ENCODE results near the gene DQX1. TPM values are rescaled to one million over a fixed set of nuclear protein-coding genes. Genes with fewer than 3 reads are reported as not detected.
"Not testable (repeated sequence)": the region's sequence is repeated elsewhere in the genome, so short reads cannot be mapped to it uniquely, and the experiment has no call there.

Gene DQX1
- total RNA-seq, 1 donor from 2014 or later: 0.65 TPM

DNA sequence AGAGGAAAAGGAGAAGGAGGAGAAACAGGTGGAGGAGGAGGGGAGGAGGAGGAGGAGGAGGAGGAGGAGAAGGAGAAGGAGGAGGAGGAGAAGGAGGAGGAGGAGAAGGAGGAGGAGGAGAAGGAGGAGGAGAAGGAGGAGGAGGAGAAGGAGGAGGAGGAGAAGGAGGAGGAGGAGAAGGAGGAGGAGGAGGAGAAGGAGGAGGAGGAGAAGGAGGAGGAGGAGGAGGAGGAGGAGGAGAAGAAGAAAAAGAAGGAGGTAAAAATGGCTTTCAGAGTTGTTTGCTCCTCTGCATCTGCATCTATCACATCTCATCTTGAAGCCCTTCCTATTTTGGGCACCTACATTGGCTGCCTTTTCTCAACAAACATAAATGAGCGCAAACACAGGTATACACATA lies 35.0 kb upstream of the DQX1 start:
- intact Hi-C loops (cut with micrococcal nuclease); H3K27ac Mint-ChIP-seq; H3K9me3 Mint-ChIP-seq; H3K27me3 Mint-ChIP-seq (ENCODE audit: insufficient read depth); DNase-seq (ENCODE audit: low spot score); H3K4me3 Mint-ChIP-seq: not testable (repeated sequence)
- Mint-ChIP-seq H3K36me3 (ENCODE audit: low read depth) (peaks cover 15% of the 10 kb centered on the region), H3K4me1 (ENCODE audit: low read depth) (peaks cover 60% of the 10 kb centered on the region)

- Mint-ChIP-seq H3K36me3 (ENCODE audit: low read depth) (peaks cover 15% of the 10 kb centered on the region), H3K27me3 (ENCODE audit: insufficient read depth) (peaks cover 2% of the 10 kb centered on the region), H3K27ac (no peak overlapping the region), H3K9me3 (no peaks in the 10 kb centered on the region), H3K4me3 (peak overlapping the region; percentile 24), H3K4me1 (ENCODE audit: low read depth) (peaks cover 57% of the 10 kb centered on the region)
- no peak for DNase-seq (ENCODE audit: low spot score)
- intact Hi-C loops (cut with micrococcal nuclease): no loop called here
Observed at GRCh38 chr2:74560591-74560990, 34.6 kb upstream of the DQX1 start.

- H3K4me3 Mint-ChIP-seq: no peak overlapping the region
- no peaks in the 10 kb centered on the region for H3K9me3 Mint-ChIP-seq
- no peak for DNase-seq (ENCODE audit: low spot score)
- H3K36me3 Mint-ChIP-seq (ENCODE audit: low read depth): peaks cover 15% of the 10 kb centered on the region
- H3K4me1 Mint-ChIP-seq (ENCODE audit: low read depth): peaks cover 55% of the 10 kb centered on the region
- no peak overlapping the region for H3K27ac Mint-ChIP-seq
- intact Hi-C loops (cut with micrococcal nuclease): no loop called here
- peaks cover 2% of the 10 kb centered on the region for H3K27me3 Mint-ChIP-seq (ENCODE audit: insufficient read depth)
Observed at GRCh38 chr2:74559912-74560311, 33.9 kb upstream of the DQX1 start.

DNA sequence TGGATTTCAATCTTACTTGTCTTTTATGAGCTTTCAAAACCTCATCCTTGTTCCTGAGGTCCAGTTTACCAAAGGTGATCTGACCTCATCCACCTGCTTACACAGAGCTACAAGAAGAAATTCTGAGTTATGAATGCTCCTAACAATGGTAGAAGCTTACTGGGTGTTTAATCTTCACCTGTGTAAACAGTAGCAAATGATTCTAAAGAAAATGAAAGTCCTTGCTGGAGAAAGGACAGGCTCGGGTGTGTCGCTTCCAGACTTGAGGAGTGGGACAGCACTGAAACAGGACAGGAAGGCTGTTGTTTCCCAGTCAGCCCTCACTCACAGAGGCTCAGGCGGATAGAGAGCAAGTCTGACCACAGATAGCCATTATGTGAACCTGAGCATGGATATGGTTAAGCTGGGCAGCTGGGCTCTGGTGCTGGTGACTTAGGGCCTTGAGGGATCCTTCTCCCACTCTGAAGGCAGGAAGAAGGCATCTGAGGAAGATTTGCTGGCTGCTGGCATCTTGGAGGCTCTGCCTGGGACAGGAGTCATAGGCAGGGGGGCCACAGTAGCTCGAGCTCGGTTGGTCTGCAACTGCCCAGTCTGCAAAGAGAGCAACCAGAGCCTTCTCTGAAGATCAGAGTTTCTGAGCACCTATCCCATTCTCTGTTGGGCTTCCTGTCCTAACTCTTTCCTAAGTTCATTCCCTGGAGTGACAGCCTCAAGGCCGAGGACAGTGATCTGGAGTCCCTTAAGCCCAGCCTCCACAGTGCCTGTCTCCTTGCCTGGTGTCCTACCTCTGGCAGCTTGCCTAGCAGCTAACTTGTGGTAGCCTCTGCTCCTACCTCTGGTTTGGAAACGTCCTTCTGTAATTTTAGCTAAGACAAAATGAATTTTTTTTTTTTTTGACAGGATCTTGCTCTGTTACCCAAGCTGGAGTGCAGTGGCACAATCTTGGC lies 32.5 kb upstream of the DQX1 start:
- Mint-ChIP-seq H3K27me3 (ENCODE audit: insufficient read depth) (peaks cover 4% of the 10 kb centered on the region), H3K9me3 (no peaks in the 10 kb centered on the region), H3K4me1 (ENCODE audit: low read depth) (peaks cover 46% of the 10 kb centered on the region), H3K36me3 (ENCODE audit: low read depth) (peaks cover 15% of the 10 kb centered on the region), H3K27ac (no peak overlapping the region), H3K4me3 (no peak overlapping the region)
- intact Hi-C loops (cut with micrococcal nuclease): no loop called here
- no peak for DNase-seq (ENCODE audit: low spot score)

DNA sequence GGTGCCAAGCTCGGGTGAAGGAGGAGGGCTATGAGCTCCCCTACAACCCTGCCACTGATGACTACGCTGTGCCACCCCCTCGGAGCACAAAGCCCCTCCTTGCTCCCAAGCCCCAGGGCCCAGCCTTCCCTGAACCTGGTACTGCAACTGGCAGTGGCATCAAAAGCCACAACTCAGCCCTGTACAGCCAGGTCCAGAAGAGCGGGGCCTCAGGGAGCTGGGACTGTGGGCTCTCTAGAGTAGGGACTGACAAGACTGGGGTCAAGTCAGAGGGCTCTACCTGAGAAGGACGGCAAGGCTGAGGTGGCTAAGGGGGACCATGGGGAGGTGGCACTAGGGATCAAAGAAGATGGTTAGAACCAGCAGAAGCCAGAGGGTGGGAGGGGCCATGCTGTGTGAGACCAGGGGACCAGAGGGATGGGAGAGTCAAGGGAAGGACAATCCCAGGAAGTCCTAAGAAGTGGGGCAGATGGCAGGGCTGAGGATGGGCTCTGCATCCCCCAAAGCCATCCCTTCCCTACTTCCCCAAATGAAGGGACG lies 30.9 kb upstream of the DQX1 start:
- peaks cover 43% of the 10 kb centered on the region for H3K4me1 Mint-ChIP-seq (ENCODE audit: low read depth)
- H3K36me3 Mint-ChIP-seq (ENCODE audit: low read depth): peaks cover 13% of the 10 kb centered on the region
- no peak for DNase-seq (ENCODE audit: low spot score)
- peak overlapping the region; percentile 95 for H3K4me3 Mint-ChIP-seq
- intact Hi-C loops (cut with micrococcal nuclease): no loop called here
- no peaks in the 10 kb centered on the region for H3K9me3 Mint-ChIP-seq
- H3K27ac Mint-ChIP-seq: no peak overlapping the region
- H3K27me3 Mint-ChIP-seq (ENCODE audit: insufficient read depth): peaks cover 4% of the 10 kb centered on the region

DNA sequence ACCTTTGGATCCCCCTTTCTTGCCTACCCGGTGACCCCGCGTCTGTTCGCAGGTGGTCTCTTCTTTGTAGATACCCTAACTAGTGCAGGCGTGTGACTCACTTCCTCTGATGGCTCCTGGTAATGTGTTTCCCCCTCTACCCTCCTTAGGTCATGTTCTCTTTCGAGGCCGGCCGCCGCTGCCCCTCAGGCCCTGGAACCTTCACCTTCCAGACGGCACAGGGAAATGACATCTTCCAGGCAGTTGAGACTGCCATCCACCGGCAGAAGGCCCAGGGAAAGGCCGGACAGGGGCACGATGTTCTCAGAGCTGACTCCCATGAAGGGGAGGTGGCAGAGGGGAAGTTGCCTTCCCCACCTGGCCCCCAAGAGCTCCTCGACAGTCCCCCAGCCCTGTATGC lies 30.1 kb upstream of the DQX1 start:
- peak overlapping the region; percentile 95 for H3K4me3 Mint-ChIP-seq
- peaks cover 9% of the 10 kb centered on the region for H3K27me3 Mint-ChIP-seq (ENCODE audit: insufficient read depth)
- H3K36me3 Mint-ChIP-seq (ENCODE audit: low read depth): peaks cover 13% of the 10 kb centered on the region
- intact Hi-C loops (cut with micrococcal nuclease): no loop called here
- H3K9me3 Mint-ChIP-seq: no peaks in the 10 kb centered on the region
- H3K4me1 Mint-ChIP-seq (ENCODE audit: low read depth): peaks cover 35% of the 10 kb centered on the region
- H3K27ac Mint-ChIP-seq: peak overlapping the region; percentile 69
- DNase-seq (ENCODE audit: low spot score): no peak

DNA sequence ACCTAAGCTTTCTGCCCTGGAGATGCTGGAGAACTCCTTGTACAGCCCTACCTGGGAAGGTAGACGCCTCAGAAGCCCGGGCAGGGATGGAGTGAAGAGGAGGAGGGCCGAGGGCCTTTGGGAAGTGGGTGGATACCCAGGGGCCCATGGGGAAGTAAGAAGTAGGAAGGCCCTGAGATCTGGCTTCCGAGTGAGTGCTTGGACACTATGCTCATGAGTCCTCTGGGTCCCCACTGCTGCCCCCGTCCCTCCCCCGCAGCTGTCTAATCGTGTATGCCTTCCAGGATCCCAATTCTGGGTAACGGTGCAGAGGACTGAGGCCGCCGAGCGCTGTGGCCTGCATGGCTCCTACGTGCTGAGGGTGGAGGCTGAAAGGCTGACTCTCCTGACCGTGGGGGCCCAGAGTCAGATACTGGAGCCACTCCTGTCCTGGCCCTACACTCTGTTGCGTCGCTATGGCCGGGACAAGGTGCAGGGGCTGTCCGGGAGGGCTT lies 29.6 kb upstream of the DQX1 start:
- peaks cover 13% of the 10 kb centered on the region for H3K36me3 Mint-ChIP-seq (ENCODE audit: low read depth)
- no peak for DNase-seq (ENCODE audit: low spot score)
- H3K4me3 Mint-ChIP-seq: peak overlapping the region; percentile 95
- H3K27ac Mint-ChIP-seq: peak overlapping the region; percentile 96
- H3K27me3 Mint-ChIP-seq (ENCODE audit: insufficient read depth): peaks cover 9% of the 10 kb centered on the region
- no peaks in the 10 kb centered on the region for H3K9me3 Mint-ChIP-seq
- peaks cover 33% of the 10 kb centered on the region for H3K4me1 Mint-ChIP-seq (ENCODE audit: low read depth)
- intact Hi-C loops (cut with micrococcal nuclease): loop anchor here (1.0 kb wide), 3 partner anchors 11 to 32 kb away; no protein-coding TSS in a partner anchor

- H3K9me3 Mint-ChIP-seq: no peaks in the 10 kb centered on the region
- peaks cover 11% of the 10 kb centered on the region for H3K27me3 Mint-ChIP-seq (ENCODE audit: insufficient read depth)
- peak; percentile 39 for DNase-seq (ENCODE audit: low spot score)
- peak overlapping the region; percentile 95 for H3K4me3 Mint-ChIP-seq
- peak overlapping the region; percentile 96 for H3K27ac Mint-ChIP-seq
- intact Hi-C loops (cut with micrococcal nuclease): loop anchor here (1.0 kb wide), 8 partner anchors 11 to 818 kb away; partner anchors contain the start of genes PCGF1, SEMA4F, TPRKB and TTC31
- H3K36me3 Mint-ChIP-seq (ENCODE audit: low read depth): peaks cover 13% of the 10 kb centered on the region
- peaks cover 32% of the 10 kb centered on the region for H3K4me1 Mint-ChIP-seq (ENCODE audit: low read depth)
Observed at GRCh38 chr2:74554820-74555531, 28.9 kb upstream of the DQX1 start.

GRCh38 chr2:74553892-74554819 lies 28.1 kb upstream of the DQX1 start, which contains the start of the genes DOK1 and LOXL3:
TSS of gene DOK1 (plus strand) at chr2:74554720. CDS start at chr2:74554755, 35 bp downstream.
TSS of gene LOXL3 (minus strand) at chr2:74553942. CDS start at chr2:74552634, 1,308 bp downstream.
- peak within 1 kb of the TSS; percentile 96 for H3K27ac Mint-ChIP-seq
- peaks cover 13% of the 10 kb centered on the region for H3K36me3 Mint-ChIP-seq (ENCODE audit: low read depth)
- no peaks in the 10 kb centered on the region for H3K9me3 Mint-ChIP-seq
- H3K4me1 Mint-ChIP-seq (ENCODE audit: low read depth): peaks cover 33% of the 10 kb centered on the region
- intact Hi-C loops (cut with micrococcal nuclease): loop anchor here (1.0 kb wide), 5 partner anchors 24 to 817 kb away; partner anchors contain the start of genes PCGF1, SEMA4F, TPRKB and TTC31
- peak; percentile 79 for DNase-seq (ENCODE audit: low spot score)
- peaks cover 11% of the 10 kb centered on the region for H3K27me3 Mint-ChIP-seq (ENCODE audit: insufficient read depth)
- H3K4me3 Mint-ChIP-seq: peak within 1 kb of the TSS; percentile 95

DNA sequence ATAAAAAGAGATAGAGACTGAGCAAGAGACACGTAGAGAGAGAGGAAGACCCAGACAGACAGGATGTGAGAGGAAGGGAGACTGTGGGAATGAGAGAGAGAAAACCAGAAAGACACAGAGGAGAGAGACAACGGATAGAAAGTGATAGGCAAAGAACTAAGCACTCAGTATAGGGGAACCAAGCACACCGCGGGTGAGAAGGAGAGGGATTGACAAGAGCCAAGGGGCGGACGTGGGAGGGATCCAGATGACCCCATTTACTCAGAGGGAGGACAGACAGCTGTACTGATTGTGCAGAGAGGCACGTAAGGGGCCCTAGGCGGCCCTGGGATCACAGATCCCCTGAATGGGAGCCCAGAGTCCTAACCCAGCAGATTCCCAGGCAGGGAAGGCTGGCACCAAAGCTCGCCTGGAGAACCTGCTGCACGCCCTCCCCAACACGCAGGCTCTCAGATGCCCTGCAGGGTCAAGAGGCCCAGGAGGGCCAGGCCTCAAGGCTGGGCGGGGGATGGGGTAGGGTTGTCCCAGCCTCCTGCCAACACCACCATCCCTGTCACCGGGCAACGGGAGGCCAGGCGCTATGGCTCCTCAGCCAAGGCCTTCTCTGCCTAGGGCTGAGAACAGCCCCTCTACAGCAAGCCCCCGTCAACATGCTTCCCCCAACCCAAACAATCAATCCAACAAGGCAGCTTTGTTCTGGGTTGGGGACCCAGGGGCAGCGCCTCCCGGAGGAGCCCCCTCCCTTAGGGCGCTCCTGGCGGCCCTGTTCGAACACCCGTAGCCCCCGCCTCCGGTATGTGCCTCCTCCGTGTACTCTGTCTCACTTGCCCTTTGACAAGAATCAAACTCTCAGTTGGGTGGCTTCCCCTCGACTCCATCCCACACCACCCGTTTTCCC lies 27.1 kb upstream of the DQX1 start:
- H3K36me3 Mint-ChIP-seq (ENCODE audit: low read depth): peaks cover 13% of the 10 kb centered on the region
- H3K4me3 Mint-ChIP-seq: peak overlapping the region; percentile 73
- H3K27me3 Mint-ChIP-seq (ENCODE audit: insufficient read depth): peaks cover 16% of the 10 kb centered on the region
- H3K4me1 Mint-ChIP-seq (ENCODE audit: low read depth): peaks cover 34% of the 10 kb centered on the region
- no peak for DNase-seq (ENCODE audit: low spot score)
- no peaks in the 10 kb centered on the region for H3K9me3 Mint-ChIP-seq
- intact Hi-C loops (cut with micrococcal nuclease): no loop called here
- H3K27ac Mint-ChIP-seq: peak overlapping the region; percentile 79

Data from activated T-helper 1 cell treated with anti-CD3 and anti-CD28 coated beads, Interleukin-12 subunit alpha, Interleukin-12 subunit beta, Interleukin-2, Interleukin-4 antibody, amounts not matched to agents 30 ng/mL and 10 ng/mL and 1 ng/mL, durations not matched to agents 14 hours and 24 hours and 36 hours (primary cell).